DOHH2 (cell line): ENCODE measurements around the gene TBCD.

Experiments
- CTCF ChIP-seq: fragments of 200-600 bp; sonication (generic); IDR thresholded peaks from one replicate; pipeline ENCODE4 v1.5.1; 2014; ENCODE audit warnings: antibody characterized with exemption, mild to moderate bottlenecking, low read depth, low read length; ENCODE audit not compliant: poor library complexity, severe bottlenecking
- EZH2phosphoT487 ChIP-seq: fragments of 200-600 bp; sonication (generic); IDR thresholded peaks from 2 replicates; pipeline ENCODE4 v1.6.1; 2017; ENCODE audit warnings: borderline replicate concordance, mild to moderate bottlenecking, antibody characterized with exemption, low read length, moderate library complexity, mixed read lengths

- TF ChIP-seq EZH2phosphoT487 (no peak), CTCF (no peak)
These were observed 10.7 kb upstream of the TBCD start for GRCh38 chr17:82740906-82741759.
